GM21390 (cell line): Measurements from ENCODE around the gene TMEM176A.
"Not testable (repeated sequence)": the region's sequence is repeated elsewhere in the genome, so short reads cannot be mapped to it uniquely, and the experiment has no call there.

ENCODE experiments used
- ATAC-seq: cut with Tn5 transposase; IDR thresholded peaks from one replicate; pipeline ENCODE4 v1.9.1; 2021; ENCODE audit not compliant: unreplicated experiment

The TMEM176A gene

DNA sequence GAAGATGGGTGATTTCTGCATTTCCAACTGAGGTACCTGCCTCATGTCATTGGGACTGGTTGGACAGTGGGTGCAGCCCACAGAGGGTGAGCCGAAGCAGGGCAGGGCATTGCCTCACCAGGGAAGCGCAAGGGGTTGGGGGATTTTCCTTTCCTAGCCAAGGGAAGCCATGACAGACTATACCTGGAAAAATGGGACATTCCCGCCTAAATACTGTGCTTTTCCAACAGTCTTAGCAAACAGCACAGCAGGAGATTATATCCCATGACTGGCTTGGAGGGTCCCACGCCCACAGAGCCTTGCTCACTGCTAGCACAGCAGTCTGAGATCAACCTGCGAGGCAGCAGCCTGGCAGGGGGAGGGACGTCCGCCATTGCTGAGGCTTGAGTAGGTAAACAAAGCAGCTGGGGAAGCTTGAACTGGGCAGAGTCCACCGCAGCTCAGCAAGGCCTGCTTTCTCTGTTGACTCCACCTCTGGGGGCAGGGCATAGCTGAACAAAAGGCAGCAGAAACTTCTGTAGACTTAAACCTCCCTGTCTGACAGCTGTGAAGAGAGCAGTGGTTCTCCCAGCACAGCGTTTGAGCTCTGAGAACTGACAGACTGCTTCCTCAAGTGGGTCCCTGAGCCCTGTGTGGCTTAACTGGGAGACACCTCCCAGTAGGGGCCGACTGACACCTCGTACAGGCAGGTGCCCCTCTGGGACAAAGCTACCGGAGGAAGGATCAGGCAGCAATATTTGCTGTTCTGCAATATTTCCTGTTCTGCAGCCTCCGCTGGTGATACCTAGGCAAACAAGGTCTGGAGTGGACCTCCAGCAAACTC is 7.3 kb downstream of the TMEM176A start:
- ATAC-seq, result not testable (repeated sequence)

DNA sequence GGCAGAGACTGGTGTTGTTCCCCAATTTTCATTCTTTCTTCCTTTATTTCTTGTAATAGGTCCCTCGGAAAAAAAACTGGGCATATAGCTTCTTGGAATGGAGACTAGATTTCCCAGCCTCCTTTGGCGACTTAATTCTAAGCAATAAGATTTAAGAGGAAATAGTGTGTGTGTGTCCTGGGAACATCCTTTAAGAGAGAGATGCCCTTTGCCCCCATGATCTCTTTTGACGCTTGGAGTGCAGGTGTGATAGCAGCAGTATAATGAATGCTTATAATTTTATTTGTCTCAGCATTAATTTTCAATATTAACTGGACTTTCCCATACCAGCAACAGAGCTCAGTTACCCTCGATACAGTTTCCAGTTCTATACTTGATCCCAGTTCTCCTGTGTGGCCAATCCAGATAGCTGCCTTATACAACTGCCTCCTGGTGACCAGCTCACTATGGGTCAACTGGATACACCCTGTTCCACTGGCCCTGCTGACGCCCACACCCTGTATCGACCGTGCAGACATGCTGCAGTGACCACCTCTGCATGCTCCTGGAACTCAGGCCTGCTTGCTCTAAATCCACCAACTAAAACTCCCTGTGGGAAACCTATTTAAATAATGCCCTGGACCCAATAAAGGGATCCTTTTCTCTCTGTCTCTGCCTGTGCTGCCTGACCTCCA is 13.9 kb downstream of the TMEM176A start:
- ATAC-seq, result no peak

DNA sequence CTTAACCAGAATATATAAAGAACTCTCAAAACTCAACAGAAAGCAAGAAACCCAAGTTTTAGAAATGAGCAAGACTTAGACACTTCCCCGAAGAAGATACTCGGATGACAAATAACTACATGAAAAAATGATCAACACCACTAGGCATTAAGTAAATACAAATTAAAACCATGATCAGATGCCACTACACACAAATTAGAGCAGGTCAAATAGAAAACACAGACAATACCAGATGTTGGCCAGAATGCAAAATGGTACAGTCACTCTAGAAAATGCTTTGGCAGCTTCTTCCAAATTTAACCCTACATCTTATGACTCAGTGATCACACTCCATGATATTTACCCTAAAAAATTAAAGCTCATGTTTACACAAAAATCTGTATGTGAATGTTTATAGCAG is 18.4 kb downstream of the TMEM176A start:
- no peak for ATAC-seq

DNA sequence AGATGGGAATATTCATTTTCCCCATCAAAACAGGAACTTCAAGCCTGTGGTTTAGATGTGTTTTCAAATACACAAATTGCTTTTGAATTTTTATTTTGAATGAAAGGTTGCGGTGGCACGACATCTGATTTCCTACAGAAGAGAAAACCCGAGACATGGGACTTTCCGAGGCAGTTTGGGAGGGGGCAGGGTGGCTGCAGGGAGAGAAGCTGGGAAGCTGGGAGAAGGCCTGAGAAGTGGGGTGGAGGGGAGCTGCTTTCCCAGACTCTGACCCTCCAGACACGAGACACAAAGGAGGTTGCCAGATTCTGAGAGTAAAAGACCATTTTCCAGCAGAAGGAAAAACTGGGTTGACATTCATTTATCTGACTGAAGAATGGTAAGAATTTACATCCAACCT is 19.6 kb downstream of the TMEM176A start:
- ATAC-seq, result no peak

DNA sequence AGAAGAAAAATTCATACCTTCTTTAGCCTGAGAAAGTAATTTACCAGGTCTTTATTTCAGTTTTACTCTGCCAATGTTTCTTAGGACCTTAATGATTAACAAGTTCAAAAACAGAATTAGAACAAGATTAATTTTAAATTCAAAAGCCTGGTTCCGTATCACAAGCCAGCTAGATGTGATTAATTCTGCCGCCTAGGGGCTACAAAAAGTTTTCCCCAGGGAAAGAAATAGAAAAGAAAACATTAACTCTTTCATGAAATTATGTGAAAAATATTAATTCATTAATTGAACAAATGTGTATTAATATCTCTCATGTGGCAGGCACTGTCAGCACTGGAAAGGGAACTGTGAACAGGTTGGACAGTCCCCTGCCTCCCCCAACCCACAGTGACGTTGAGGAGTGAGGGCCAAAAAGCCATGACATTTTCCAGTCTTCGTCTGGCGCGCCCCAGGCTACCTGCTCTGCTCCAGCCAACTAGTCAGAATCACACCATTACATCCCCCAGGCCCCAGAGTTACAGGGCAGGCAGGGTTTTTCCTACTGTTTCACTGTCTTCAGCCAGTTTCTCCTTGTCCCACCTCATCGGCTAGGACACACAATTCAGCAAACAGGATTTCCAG is 20.1 kb downstream of the TMEM176A start:
- no peak for ATAC-seq

DNA sequence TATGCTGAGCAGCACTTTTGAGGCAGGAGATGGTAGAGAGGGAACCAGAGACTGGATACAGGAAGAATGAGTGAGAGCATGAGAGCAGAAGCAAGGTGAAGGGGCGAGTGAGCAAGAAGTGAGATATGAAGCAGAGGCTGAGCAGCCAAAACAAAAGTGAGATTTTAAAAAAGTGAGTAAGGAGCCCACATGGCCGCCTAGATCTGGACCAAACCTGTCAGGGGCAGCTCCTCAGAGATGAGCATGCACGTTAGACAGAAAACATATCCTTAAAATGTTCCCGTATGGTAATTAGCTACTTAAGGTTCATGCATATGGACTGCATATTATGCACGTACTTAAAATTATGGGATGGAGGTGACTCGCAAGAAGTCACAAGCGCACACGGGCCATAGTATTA is 22.5 kb downstream of the TMEM176A start:
- ATAC-seq, result no peak

DNA sequence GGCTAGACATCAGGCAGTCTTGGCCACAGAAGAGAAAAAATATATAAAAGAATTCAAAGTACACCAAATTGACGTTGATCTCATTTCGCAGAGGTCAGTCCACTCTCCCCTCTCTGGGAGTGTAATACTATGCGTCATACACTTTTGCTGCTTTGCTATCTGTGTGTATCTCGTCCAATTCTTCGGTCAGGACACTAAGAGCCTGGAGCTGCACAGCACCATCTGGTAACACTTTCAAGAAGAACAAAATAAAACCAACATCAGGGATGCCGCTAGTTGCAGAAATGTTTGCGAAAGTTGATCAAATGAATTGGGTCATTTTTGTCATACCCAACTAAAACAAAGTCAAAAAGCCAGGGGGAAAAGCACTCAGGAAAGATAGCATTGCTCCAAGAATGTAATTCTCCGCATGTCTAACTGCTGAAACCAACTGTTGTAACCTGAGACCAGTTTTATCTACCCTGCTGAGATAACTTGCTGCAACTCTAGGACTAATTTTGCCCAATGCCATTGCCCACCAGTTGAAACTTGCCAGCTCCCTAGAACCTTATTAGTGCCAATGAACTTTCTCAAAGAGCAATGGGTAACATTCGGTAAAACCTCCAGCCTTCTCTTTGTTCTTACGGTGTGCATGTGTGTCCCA is 23.0 kb downstream of the TMEM176A start:
- no peak for ATAC-seq

DNA sequence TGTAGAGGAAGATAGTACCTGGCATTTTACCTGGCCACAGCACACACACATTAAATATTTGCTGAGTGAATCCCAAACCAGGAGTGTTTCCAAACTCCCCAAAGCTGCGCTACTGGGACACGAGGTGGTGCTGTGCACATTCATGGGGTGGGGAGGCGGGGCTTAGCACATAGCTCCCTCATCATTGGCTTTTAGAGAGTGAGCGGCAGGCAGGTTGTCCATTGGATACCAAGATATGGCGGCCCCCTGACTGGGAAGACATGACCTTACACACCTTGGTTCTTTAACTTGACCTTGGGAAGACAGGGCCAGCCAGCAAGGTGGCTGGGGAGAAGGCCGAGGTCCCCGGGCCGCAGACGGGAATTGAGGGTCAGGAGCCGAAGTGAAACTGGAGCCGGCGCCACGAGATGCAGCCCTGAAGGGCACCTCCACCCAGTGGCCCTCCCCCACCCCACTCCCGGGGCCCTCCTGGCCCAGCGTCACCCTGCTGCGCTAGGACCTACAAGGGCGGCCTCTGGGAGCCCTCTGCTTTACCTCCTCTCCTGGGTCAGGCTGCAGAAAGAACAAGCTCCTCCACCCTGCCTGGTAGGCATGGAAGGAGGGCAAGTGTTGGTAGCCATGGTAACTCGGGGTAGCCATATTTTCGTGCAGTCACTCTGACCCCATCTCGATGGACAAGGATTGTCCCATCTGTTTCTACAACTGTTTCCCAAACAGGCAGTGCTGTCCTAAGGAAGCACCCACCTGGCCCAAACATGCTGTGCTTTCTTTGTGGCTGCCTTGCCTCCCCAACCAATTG is 24.0 kb downstream of the TMEM176A start:
- no peak for ATAC-seq

DNA sequence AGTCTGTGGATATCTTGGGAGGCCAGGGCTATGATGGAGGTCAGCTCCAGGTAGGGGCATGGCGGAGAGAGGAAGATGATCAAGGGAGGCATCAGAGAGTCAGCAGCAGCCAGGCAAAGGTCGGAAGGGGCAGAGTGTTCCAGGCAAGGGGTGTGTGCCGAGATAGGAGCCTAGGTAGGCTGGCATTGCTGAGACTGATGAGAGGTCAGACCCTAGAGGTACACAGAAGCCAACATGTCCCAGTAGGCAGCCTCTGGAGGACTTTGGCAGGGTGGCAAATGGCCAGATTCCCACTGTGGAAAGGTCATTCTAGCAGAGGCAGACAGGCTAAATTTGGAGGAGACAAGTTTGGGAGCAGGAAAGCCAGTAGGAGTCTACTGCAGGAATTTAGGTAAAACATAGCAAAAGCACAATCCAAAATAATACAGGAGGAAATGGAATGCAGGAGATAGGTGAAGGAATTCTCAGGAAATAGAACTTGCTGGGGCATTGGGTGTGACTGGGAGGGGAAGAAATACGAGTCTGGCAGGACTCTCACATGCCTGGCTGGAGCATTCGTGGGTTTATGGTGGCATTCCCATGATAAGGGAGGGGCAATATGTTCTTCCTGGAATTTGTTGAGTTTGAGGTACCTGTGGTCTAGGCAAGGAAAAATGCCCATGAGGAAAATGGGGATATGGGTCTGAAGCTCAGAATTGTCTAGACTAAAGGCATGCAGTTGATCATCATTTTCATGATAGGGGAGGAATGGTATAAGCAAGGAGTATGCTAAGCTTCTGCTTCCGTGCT is 25.7 kb downstream of the TMEM176A start:
- no peak for ATAC-seq

DNA sequence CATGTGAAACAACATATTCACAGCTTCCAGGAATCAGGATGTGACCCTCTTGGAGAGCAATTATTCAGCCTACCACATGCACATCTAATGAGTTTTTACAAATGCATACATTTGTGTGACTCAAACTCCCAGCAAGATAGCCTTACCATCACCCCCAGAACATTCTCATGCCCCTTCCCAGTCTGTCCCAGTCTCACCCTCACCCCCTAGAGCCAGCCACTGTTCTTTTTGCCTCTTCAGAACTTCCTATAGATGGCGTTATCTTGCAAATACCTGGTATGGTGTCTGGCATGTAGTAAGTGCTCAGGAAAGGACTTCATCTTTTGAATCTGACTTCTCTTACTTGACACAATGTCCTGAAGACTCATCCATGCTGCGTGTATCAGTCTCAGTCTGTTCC is 27.8 kb downstream of the TMEM176A start:
- ATAC-seq, result no peak

DNA sequence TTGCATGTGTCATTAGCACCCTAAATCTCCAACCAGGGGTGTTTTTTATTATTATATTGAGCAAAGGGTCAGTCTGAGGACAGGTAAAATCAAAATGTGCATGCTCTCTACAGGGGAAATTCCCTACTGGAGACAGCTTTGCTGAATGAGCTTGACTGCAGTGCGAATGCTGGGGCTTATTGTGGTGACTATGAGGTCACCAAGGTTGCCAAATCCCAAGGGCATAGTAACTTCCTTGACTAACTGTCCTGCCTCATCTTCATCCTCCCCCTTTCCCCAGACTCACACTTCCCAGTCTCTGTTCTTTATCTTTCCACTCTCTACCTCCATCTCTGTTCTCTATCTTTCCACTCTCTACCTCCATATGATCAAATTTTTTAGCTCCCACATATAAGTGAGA is 28.9 kb downstream of the TMEM176A start:
- ATAC-seq, result no peak

DNA sequence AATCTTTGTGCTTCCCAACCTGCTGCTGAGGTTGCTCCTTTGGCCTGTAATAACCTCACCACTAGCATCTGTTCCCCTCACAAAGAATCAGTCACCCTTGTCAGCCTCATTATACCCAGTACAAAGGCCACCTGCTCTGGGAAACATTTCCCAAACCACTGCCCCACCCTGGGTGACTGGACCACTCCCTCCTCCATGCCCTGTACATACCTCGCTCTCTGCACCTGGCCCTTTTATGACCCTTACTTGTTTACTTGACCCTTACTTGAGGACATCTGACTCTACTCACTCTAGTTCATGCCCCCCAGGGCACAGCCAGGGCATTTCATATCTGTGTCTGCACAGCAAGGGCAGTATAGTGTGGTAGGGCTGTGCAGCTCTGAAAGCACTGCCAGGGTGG is 30.4 kb downstream of the TMEM176A start:
- no peak for ATAC-seq

DNA sequence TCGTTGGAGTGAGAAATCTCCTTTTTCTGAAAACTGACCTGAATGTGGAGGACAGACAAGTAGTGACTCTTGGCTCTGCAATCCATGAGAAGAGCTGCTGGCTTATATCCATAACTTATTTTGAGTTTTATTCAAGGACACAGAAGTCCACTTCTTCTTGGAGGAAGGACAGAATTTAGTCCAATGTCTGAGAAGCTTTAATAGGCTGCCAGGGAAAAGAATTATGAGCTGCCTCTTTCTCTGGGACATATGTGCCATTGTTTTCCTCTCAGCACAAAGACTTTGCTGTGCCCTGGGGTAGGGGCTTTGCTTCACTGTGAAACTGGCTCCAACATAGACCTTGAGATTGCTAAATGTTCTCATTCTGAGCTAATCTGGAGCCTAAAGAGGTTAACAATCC is 31.3 kb downstream of the TMEM176A start:
- ATAC-seq, result no peak

DNA sequence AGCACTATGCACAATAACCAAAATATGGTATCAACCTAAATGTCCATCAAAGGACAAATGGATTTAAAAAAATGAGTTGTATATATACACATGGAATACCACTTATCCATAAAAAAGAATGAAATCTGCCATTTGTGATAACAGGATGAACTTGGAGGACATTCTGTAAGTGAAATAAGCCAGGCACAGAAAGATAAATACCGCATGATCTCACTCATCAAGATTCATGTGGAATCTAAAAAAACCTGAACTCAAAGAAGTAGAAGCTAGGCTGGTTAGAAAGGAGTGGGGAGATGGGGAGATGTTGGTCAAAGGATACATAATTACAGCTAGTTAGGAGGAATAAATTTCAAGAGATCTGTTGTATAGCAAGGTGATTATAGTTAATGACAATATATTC is 34.5 kb downstream of the TMEM176A start:
- no peak for ATAC-seq

DNA sequence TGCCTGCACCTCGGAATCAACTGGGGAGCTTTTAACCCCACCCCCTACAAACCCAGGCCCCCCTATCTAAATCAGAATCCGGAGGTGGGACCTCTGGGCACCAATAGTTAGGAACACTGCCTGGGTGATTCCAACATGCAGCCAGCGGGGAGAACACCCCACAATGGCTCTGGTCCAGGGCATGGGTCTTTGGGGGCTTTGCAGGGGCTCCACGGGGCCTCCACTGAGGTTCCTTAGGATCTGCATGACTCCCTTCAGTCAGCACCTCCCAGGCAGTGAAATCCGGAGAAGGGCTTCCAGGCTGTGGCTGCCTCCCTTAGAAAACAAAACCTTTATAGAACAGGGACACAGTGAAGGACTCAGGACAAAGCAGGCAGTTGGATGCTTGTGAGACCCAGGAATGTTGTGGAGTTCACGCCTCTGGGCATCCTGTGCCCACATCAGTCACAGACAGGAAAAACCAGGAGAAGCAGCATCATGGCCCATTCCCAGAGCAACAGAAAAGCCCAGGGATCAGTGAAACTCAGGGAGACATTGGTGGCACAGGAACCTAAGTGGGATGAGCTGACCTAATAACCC is 35.2 kb downstream of the TMEM176A start:
- no peak for ATAC-seq

DNA sequence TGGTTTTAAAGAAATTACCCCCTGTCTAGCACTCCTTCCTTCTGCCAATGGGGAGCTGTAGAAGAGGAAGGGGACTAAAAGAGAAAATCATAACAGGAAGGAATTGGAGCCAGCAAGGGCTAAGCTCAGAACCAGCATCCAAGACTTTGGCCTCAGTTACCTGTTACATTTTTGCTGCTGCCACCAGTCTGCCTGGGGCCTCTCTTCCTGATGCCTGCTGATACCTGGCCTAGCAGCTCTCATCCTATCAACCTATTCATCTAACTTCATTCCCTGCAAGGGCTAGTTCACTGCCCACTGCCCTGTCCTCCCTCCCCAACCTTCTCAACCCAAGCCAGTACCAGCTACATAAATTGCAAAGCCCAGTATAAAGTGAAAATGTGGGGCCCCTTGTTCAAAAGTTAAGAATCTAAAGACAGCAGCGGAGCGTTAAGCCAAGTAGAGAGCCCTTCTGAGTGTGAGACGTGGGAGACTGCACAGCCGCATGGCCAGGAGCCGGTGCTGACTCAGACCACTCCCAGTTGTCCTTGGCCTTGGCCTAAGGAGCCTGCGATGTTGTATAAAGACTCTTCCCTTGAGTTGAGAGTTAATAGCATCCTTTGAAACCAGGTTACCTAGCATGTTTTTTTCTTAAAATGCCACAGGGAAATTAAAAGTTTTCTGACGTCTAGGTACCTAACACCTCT is 38.5 kb downstream of the TMEM176A start:
- ATAC-seq, result no peak

DNA sequence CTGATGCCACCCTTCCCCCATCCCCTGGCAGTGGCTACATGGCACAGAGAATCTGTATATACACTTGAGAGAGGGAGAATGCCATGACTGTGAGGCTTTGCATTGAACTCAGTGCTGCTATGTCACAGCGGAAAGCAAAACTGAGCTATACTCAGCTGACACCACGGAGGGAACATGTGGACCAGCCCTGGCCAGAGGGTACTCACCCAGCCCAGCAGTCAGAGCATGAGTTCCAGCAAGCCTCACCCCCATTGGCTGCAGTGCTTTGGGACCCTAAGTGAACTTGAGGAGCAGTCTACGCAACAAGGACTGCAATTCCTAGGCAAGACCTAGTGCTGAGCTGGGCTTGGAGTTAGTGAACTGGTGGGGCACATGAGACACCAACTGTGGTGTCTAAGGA is 41.4 kb downstream of the TMEM176A start:
- no peak for ATAC-seq

DNA sequence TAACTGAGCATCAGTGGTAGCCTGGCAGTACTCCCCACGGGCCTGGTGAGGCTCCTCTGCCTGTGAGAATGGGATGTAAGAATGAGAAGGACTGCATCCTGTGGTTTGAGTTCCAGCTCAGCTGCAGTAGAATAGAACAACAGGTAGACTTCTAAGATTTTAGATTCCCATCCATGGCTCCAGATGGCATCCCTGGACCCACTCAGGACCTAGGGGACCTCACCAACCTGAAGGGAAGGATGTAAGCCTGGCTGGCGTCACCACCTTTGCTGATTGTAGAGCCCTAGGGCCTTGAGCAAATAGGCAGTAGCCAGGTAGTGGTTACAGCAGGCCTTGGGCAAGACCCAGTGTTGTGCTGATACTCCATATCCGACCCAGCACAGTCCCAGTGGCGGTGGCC is 42.1 kb downstream of the TMEM176A start:
- no peak for ATAC-seq

DNA sequence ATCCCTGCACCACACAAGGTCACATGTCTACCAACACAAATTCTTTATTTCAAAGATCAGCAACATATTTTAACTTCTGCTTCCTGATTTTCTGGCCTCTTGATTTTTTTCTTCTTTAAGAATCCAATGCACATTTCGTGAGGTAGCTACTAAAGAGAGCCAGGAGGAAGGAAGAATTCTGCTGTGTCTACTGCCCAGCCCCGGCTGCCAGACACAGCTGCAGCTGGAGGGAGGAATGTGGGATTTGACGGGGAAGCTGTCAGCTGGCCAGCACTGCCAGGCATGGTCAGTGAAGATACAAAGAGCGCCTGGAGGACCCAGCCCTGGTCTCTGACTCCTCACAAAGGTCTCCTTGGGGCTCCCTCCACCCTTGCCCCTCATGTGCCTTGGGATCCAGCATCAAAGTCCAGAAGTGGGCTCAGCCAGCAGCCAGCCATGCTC is 44.9 kb downstream of the TMEM176A start:
- ATAC-seq, result no peak
